Measurements from ENCODE around the gene ZNF157.
"Not testable (repeated sequence)": the region's sequence is repeated elsewhere in the genome, so short reads cannot be mapped to it uniquely, and the experiment has no call there.

The ZNF157 gene

DNA sequence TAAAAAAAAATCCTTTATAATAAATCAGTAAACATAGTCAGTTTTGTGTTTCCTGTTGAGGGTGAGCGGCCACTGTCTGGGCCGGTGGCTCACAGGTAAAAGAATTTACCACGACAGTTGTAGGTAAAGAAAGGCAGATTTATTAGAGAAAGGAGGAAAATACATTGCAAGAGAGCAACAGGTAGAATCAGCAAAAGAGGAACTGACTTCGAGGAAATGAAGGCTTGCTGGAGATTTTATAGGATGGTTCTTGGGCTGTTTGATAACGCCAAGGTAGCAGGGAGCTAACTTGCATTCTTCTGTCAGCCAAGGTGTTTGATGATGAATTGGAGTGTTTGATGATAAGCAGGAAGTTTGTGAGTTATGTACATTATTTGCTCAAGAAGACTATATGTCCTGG, 2.8 kb downstream of the ZNF157 start:
- no peaks in the 10 kb centered on the region for H3K36me3 ChIP-seq (replicated peaks; ENCODE audit: insufficient read depth, low read length)
- no peaks in the 10 kb centered on the region for H3K27me3 ChIP-seq (replicated peaks; ENCODE audit: insufficient read depth, low read length)
- no peak overlapping the region for H3K27ac ChIP-seq (ENCODE audit: low read length)
- no peak overlapping the region for H2AFZ ChIP-seq (ENCODE audit: low read length)
- no peaks in the 10 kb centered on the region for H4K20me1 ChIP-seq (ENCODE audit: insufficient read depth, low read length)
- H3K9ac ChIP-seq (ENCODE audit: low read length): no peak overlapping the region
- no peak overlapping the region for H3K4me2 ChIP-seq (ENCODE audit: low read depth, low read length)
- no peak for DNase-seq
- H3K4me1 ChIP-seq (ENCODE audit: low read length): no peaks in the 10 kb centered on the region
- TF ChIP-seq CTCF (IDR thresholded peaks at IDR 0.05; ENCODE audit: low read length): no peak
- no peak for TF ChIP-seq EZH2phosphoT487 (IDR thresholded peaks at IDR 0.05; ENCODE audit: low read length)
- TF ChIP-seq EZH2 (optimal IDR thresholded peaks at IDR 0.05; ENCODE audit: low read depth, low read length): no peak
- no peaks in the 10 kb centered on the region for H3K9me2 ChIP-seq (replicated peaks; ENCODE audit: insufficient read depth, low read length)
- no peaks in the 10 kb centered on the region for H3K79me2 ChIP-seq (ENCODE audit: low read length)
- H3F3A ChIP-seq (ENCODE audit: insufficient read depth, low read length): no peaks in the 10 kb centered on the region
- no peaks in the 10 kb centered on the region for H3K9me3 ChIP-seq (replicated peaks; ENCODE audit: insufficient read depth, low read length)
- H3K4me3 ChIP-seq (ENCODE audit: low read length): no peak overlapping the region

DNA sequence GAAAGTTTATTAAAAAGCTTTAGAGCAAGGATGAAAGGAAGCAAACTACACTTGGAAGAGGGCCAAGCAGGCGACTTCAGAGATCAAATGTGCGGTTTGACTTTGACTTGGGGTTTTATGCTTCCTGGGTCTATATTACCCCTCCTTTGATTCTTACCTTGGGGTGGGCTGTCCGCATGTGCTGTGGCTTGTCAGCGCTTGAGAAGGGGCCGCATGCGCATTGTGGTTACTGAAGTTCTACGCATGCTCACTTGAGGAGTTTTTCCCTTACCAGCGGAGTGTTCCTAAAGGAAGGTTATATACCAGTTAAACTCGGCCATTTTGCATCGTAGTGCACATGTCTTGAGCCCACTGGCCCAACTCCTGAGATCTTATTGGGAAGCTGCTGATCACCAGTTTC, 9.9 kb downstream of the ZNF157 start:
- H3K9me2 ChIP-seq (replicated peaks; ENCODE audit: insufficient read depth, low read length): no peaks in the 10 kb centered on the region
- no peaks in the 10 kb centered on the region for H3K27me3 ChIP-seq (replicated peaks; ENCODE audit: insufficient read depth, low read length)
- DNase-seq: no peak
- no peaks in the 10 kb centered on the region for H3K36me3 ChIP-seq (replicated peaks; ENCODE audit: insufficient read depth, low read length)
- TF ChIP-seq CTCF (IDR thresholded peaks at IDR 0.05; ENCODE audit: low read length) (no peak), EZH2 (optimal IDR thresholded peaks at IDR 0.05; ENCODE audit: low read depth, low read length) (no peak), EZH2phosphoT487 (IDR thresholded peaks at IDR 0.05; ENCODE audit: low read length) (no peak)
- no peaks in the 10 kb centered on the region for H3K9me3 ChIP-seq (replicated peaks; ENCODE audit: insufficient read depth, low read length)
- H3K27ac ChIP-seq (ENCODE audit: low read length): no peak overlapping the region
- H3K79me2 ChIP-seq (ENCODE audit: low read length): no peaks in the 10 kb centered on the region
- H4K20me1 ChIP-seq (ENCODE audit: insufficient read depth, low read length): no peaks in the 10 kb centered on the region
- H3F3A ChIP-seq (ENCODE audit: insufficient read depth, low read length): no peaks in the 10 kb centered on the region
- no peak overlapping the region for H3K4me3 ChIP-seq (ENCODE audit: low read length)
- no peak overlapping the region for H3K4me2 ChIP-seq (ENCODE audit: low read depth, low read length)
- no peak overlapping the region for H3K9ac ChIP-seq (ENCODE audit: low read length)
- no peak overlapping the region for H2AFZ ChIP-seq (ENCODE audit: low read length)
- no peaks in the 10 kb centered on the region for H3K4me1 ChIP-seq (ENCODE audit: low read length)

GRCh38 chrX:47380837-47381236, 10.5 kb downstream of the ZNF157 start:
- not testable (repeated sequence) for H3K4me2 ChIP-seq (ENCODE audit: low read depth, low read length); H3K4me3 ChIP-seq (ENCODE audit: low read length); H2AFZ ChIP-seq (ENCODE audit: low read length)

DNA sequence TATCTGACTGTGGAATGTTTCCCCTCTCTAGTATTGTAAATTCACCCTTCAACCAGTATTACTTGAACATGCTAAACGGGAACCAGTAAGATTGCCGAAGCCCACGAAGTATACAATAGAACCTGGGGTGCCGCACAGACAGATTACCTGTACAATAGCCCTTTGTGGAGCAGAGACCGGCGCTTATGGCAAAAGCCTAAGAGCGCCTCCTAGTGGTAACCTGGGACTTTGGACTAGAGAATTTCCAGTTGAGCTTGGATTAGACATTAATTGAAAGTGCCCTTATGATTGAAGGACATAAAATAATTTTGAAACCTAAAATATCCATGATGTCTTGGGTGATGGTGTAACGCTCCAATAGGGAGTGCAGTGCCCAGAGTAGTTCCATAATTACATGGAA, 14.1 kb downstream of the ZNF157 start:
- no peaks in the 10 kb centered on the region for H3F3A ChIP-seq (ENCODE audit: insufficient read depth, low read length)
- H3K27me3 ChIP-seq (replicated peaks; ENCODE audit: insufficient read depth, low read length): no peaks in the 10 kb centered on the region
- no peaks in the 10 kb centered on the region for H3K9me2 ChIP-seq (replicated peaks; ENCODE audit: insufficient read depth, low read length)
- peak; percentile 69 for DNase-seq
- TF ChIP-seq CTCF (IDR thresholded peaks at IDR 0.05; ENCODE audit: low read length) (peak; percentile 70), EZH2 (optimal IDR thresholded peaks at IDR 0.05; ENCODE audit: low read depth, low read length) (no peak)
- H3K4me2 ChIP-seq (ENCODE audit: low read depth, low read length): peak overlapping the region; percentile 24; the same call in 1 of the 2 replicates
- no peak overlapping the region for H3K27ac ChIP-seq (ENCODE audit: low read length)
- no peak overlapping the region for H3K4me3 ChIP-seq (ENCODE audit: low read length)
- H3K9me3 ChIP-seq (replicated peaks; ENCODE audit: insufficient read depth, low read length): no peaks in the 10 kb centered on the region
- no peak overlapping the region for H2AFZ ChIP-seq (ENCODE audit: low read length)
- H3K79me2 ChIP-seq (ENCODE audit: low read length): no peaks in the 10 kb centered on the region
- no peaks in the 10 kb centered on the region for H4K20me1 ChIP-seq (ENCODE audit: insufficient read depth, low read length)
- no peak overlapping the region for H3K9ac ChIP-seq (ENCODE audit: low read length)
- H3K36me3 ChIP-seq (replicated peaks; ENCODE audit: insufficient read depth, low read length): no peaks in the 10 kb centered on the region
- no peaks in the 10 kb centered on the region for H3K4me1 ChIP-seq (ENCODE audit: low read length)

More at GRCh38 chrX:47380837-47381236, 10.5 kb downstream of the ZNF157 start:
- not testable (repeated sequence) for H3K27ac ChIP-seq (ENCODE audit: low read length); H3K9me2 ChIP-seq (replicated peaks; ENCODE audit: insufficient read depth, low read length); H3K9me3 ChIP-seq (replicated peaks; ENCODE audit: insufficient read depth, low read length); H3F3A ChIP-seq (ENCODE audit: insufficient read depth, low read length); H3K36me3 ChIP-seq (replicated peaks; ENCODE audit: insufficient read depth, low read length); DNase-seq; H3K4me1 ChIP-seq (ENCODE audit: low read length); H3K27me3 ChIP-seq (replicated peaks; ENCODE audit: insufficient read depth, low read length); H3K9ac ChIP-seq (ENCODE audit: low read length); H4K20me1 ChIP-seq (ENCODE audit: insufficient read depth, low read length); H3K79me2 ChIP-seq (ENCODE audit: low read length)

All from MM.1S (cell line).